Measurements from ENCODE around the gene SKAP2.

DNA sequence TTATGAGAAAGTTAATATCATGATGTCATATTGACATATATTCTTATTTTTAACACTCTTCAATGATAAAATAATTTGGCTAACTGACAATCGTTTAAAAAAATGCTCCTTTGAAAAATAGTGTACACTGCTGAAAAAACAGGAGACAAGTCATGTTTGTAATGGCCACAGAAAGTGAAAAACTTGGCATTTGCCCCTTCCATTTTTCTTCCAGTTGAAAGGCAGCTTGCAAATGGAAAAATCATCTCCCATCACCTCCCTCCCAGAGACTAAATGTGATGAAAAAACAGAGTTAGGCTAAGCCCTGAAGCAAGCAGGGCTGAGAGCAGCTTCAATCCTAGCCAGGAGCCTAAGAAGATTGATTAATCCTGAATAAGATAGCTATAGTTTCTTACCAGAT is 160.4 kb downstream of the SKAP2 start:
- TF ChIP-seq, protein P1, sequence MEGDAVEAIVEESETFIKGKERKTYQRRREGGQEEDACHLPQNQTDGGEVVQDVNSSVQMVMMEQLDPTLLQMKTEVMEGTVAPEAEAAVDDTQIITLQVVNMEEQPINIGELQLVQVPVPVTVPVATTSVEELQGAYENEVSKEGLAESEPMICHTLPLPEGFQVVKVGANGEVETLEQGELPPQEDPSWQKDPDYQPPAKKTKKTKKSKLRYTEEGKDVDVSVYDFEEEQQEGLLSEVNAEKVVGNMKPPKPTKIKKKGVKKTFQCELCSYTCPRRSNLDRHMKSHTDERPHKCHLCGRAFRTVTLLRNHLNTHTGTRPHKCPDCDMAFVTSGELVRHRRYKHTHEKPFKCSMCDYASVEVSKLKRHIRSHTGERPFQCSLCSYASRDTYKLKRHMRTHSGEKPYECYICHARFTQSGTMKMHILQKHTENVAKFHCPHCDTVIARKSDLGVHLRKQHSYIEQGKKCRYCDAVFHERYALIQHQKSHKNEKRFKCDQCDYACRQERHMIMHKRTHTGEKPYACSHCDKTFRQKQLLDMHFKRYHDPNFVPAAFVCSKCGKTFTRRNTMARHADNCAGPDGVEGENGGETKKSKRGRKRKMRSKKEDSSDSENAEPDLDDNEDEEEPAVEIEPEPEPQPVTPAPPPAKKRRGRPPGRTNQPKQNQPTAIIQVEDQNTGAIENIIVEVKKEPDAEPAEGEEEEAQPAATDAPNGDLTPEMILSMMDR (IDR thresholded peaks at IDR 0.05), result no peak
- TF ChIP-seq POLR2A (IDR thresholded peaks at IDR 0.05), result no peak
